Fibroblast of the conjunctiva (primary cell): ENCODE measurements around the gene SLC27A1.
"Not testable (repeated sequence)": the region's sequence is repeated elsewhere in the genome, so short reads cannot be mapped to it uniquely, and the experiment has no call there.

Experiments
- DNase-seq: peaks from one replicate; pipeline ENCODE4 v3.0.0-alpha.2; 2010; ENCODE audit warnings: low read depth

SLC27A1 gene

GRCh38 chr19:17487284-17488121, 17.2 kb downstream of the SLC27A1 start:
- DNase-seq: no peak

GRCh38 chr19:17488593-17489391, 18.5 kb downstream of the SLC27A1 start:
- DNase-seq: no peak

- no peak for DNase-seq
These were observed 19.2 kb downstream of the SLC27A1 start for GRCh38 chr19:17489392-17490030.

GRCh38 chr19:17490411-17490810, 20.1 kb downstream of the SLC27A1 start:
- DNase-seq: no peak

GRCh38 chr19:17491287-17491686, 21.0 kb downstream of the SLC27A1 start:
- no peak for DNase-seq

GRCh38 chr19:17495639-17496296, 25.4 kb downstream of the SLC27A1 start:
- no peak for DNase-seq

- peak; percentile 47 for DNase-seq
These were observed 26.1 kb downstream of the SLC27A1 start for GRCh38 chr19:17496337-17496997.

- no peak for DNase-seq
These were observed 26.9 kb downstream of the SLC27A1 start for GRCh38 chr19:17497149-17497798.

- not testable (repeated sequence) for DNase-seq
These were observed 28.7 kb downstream of the SLC27A1 start for GRCh38 chr19:17499025-17499424.

GRCh38 chr19:17499648-17500446, 29.5 kb downstream of the SLC27A1 start:
- no peak for DNase-seq

GRCh38 chr19:17500447-17501198, 30.3 kb downstream of the SLC27A1 start:
- no peak for DNase-seq

GRCh38 chr19:17503240-17503639, 32.9 kb downstream of the SLC27A1 start:
- no peak for DNase-seq

- no peak for DNase-seq
These were observed 33.7 kb downstream of the SLC27A1 start for GRCh38 chr19:17504030-17504429.

GRCh38 chr19:17504456-17504855, 34.1 kb downstream of the SLC27A1 start:
- no peak for DNase-seq

- no peak for DNase-seq
These were observed 34.9 kb downstream of the SLC27A1 start for GRCh38 chr19:17505223-17505622.

GRCh38 chr19:17506745-17507144, 36.4 kb downstream of the SLC27A1 start:
- DNase-seq: no peak

GRCh38 chr19:17508558-17508933, 38.2 kb downstream of the SLC27A1 start:
- DNase-seq: not testable (repeated sequence)

GRCh38 chr19:17510220-17510993, 40.1 kb downstream of the SLC27A1 start:
- DNase-seq: no peak
